Measurements from ENCODE around the gene ABCD3.

- TF ChIP-seq, protein P1, sequence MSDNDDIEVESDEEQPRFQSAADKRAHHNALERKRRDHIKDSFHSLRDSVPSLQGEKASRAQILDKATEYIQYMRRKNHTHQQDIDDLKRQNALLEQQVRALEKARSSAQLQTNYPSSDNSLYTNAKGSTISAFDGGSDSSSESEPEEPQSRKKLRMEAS (IDR thresholded peaks at IDR 0.05; ENCODE audit: low read depth): no peak
- TF ChIP-seq, protein P2, sequence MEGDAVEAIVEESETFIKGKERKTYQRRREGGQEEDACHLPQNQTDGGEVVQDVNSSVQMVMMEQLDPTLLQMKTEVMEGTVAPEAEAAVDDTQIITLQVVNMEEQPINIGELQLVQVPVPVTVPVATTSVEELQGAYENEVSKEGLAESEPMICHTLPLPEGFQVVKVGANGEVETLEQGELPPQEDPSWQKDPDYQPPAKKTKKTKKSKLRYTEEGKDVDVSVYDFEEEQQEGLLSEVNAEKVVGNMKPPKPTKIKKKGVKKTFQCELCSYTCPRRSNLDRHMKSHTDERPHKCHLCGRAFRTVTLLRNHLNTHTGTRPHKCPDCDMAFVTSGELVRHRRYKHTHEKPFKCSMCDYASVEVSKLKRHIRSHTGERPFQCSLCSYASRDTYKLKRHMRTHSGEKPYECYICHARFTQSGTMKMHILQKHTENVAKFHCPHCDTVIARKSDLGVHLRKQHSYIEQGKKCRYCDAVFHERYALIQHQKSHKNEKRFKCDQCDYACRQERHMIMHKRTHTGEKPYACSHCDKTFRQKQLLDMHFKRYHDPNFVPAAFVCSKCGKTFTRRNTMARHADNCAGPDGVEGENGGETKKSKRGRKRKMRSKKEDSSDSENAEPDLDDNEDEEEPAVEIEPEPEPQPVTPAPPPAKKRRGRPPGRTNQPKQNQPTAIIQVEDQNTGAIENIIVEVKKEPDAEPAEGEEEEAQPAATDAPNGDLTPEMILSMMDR (IDR thresholded peaks at IDR 0.05): no peak
- no peak for TF ChIP-seq EZH2phosphoT487 (IDR thresholded peaks at IDR 0.05; ENCODE audit: borderline replicate concordance, low read depth)
These were observed 38.6 kb upstream of the ABCD3 start for GRCh38 chr1:94379615-94380014.
